Fibroblast of peridontal ligament (primary cell): ENCODE results near the gene CPA5.
A peak's percentile ranks its signal among the peaks of the same experiment; 100 is the strongest.
"Not testable (repeated sequence)": the region's sequence is repeated elsewhere in the genome, so short reads cannot be mapped to it uniquely, and the experiment has no call there.

Source experiments
- DNase-seq: peaks from one replicate; pipeline ENCODE4 v3.0.0-alpha.2; 2010; ENCODE audit errors: extremely low read depth

The CPA5 gene

GRCh38 chr7:130358471-130358870, 13.9 kb downstream of the CPA5 start:
- no peak for DNase-seq

DNA sequence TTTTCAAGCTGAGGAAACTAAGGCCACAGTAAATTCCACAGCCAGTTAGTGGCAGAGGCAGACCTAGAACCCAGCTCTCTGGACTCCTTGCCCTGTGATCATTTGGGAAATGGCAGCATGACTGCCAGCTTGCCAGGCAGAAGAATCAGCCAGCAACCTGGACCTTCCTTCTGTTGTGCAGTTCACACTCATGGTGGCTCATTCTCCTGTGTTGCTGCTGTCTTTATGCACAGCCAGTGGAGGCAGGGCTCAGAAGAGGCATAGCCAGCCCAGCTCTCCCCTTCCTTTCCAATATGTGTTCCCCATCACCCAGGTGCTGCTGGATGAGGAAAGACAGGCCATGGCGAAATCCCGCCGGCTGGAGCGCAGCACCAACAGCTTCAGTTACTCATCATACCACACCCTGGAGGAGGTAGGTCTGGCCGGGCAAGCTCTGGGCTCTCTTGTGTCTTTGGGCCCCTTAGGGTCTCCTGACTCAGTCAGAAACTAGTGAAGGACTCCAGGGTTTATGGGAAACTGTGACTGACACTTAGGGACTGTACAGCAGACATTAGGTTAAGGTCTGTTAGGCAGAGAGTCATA, 14.8 kb downstream of the CPA5 start:
- no peak for DNase-seq

DNA sequence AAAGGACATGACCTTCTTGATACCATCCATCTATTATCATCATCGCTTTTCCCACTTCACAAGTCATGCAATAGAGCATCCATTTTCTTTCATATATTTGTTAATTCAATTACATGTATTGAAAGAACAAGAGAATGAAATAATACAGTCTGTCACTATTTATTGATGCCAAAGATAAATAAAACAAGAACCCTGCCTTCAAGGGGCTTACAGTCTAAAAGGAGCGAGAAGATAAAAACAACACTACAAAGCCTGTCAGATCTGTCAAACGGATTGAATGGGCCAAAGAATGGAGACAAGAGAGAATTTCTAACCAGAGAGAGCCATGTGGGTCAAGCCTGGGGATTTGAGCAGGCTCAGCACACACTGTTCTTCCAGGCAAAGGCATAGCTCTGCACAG, 15.9 kb downstream of the CPA5 start:
- DNase-seq, result no peak

GRCh38 chr7:130361681-130362080, 17.1 kb downstream of the CPA5 start:
- no peak for DNase-seq

GRCh38 chr7:130362251-130362816, 17.7 kb downstream of the CPA5 start:
- no peak for DNase-seq

DNA sequence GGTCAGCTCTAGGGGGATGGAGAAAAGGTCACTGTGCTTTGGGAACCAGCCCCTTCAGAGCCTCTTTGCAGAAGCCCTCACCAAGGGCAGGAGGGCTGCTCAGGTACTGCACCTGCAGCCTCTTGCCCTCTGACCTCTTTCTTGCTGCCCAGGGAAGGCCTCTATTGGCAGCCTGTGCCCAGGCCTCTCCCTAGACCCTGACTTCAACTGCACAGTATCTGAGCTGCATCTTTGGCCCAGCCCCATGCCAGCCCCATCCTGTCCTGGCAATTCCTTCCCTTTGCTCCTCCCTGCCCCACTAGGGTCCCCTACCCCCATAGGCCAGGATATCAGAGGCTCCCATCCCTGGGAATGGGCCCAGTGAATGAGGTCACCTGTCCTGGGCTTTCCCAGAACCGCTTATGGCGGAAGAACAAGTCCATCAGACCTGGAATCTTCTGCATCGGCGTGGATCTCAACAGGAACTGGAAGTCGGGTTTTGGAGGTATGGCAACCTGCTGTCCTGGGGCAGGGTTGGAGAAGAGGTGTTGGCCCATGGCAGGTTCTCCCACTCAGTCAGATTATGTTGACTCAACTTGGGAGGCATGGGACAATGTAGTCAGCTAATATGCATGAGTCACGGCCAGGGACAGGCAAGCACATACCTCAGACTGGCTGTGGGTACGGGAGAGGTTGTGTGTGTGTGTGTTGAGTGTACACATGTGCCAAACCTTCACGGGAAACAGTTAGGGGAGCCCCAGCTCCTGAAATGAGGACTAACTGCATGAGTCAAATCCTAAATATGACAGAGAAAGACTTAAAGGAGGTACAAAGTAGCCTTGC, 18.6 kb downstream of the CPA5 start:
- DNase-seq, result peak; percentile 87

- DNase-seq, result no peak
Observed at GRCh38 chr7:130364451-130364850, 19.8 kb downstream of the CPA5 start.

DNA sequence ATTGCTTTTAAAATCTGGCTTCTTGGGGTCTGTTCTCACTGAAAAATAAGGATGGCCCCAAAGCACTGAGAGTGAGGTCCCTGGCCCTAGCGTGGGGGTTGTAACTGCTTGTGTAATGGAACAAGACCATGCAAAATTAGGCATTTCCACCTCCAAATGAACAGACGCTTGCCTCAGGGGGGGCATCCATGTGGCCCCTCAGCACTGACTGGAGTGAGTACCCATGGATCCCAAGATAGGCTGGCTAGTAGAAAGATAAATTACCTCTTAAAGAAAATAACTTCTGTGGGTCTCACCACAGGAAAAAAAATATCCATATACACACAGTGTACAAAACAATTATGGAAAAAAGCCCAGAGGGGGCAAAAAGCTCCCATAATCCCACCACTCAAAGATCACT, 20.5 kb downstream of the CPA5 start:
- no peak for DNase-seq

DNA sequence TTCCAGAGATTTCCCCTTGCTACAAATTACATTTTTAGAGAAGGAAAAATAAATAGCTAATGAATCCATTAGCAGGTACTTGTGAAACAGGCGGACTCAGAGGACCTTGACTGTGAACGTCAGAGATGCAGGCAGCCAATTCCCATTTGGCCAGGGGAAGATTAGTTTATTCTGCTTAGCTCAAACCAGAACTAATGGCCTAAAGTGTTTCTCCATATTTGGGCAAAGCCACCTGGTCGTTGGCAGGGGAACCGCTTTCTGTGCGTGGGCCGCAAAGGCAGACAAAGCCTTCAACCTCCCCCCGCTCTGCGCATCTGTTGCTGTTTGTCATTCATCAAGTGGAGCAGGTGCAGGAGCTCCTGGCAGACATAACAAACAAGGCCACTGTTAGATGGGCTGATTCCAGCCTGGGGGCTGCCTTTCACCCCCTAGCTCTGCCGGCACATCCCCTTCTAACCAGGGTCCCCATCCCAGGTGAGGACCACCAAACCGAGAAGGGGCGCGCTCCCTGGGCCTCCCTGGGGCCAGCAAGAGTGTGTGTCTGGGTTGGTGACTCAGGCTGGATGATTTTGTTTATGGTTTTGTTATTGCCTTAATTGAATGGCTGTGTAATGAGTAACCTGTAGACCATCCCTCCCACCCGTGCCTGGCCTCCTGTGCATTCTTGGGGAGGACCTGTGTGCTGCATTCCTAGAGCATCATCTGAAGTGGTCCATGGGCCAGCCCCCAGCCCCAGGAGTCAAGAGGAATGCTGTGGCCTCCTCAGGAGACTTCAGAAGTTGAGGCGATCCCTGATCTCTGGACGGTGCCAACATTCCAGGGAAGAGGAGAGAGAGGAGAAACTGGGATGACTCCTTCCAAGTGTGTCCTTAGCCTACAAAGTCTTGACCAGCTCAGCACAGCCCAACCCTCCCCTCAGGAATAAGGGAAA, 21.2 kb downstream of the CPA5 start:
- DNase-seq, result peak; percentile 60

DNA sequence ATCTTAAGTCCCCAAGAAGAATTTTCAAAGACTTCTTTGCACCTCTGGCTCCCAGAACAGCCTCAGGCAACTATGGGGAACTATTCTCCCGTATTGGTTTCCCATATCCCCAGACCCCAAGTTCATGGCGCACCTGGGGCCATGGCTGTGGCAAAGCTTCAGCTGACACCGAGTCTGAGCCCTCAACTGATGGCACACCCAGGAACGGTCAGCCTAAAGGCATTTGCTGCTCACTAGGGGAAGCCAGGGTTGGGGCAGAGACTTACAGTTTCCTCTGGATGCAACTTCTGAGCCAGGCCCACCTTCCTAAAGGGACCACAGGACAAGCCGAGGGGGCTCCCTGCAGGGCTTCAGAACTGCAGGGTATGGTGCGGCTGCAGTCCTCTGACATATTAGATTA, 21.9 kb downstream of the CPA5 start:
- no peak for DNase-seq

DNA sequence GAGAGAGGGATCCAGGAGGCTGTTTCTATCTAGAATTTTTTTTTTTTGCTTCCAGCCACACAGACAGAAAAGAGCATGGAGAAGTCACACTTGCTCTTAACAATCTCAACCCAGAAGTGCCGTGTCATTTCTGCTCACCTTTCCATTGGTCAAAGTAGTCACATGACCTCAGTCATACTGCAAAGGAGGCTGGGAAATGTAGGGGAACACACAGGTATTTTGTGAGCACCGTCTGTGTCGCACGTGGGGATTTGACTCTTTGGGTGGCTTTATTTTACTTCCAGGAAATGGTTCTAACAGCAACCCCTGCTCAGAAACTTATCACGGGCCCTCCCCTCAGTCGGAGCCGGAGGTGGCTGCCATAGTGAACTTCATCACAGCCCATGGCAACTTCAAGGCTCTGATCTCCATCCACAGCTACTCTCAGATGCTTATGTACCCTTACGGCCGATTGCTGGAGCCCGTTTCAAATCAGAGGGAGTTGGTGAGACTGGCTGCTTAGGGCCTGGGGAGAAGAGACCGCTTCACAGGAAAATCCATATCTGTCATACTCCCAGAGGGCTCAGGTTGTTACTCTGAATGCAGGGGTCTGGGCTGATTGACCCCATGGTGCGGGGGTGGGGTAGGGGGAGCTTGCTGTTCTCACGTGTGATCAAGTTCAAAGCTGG, 22.6 kb downstream of the CPA5 start:
- DNase-seq, result no peak

DNA sequence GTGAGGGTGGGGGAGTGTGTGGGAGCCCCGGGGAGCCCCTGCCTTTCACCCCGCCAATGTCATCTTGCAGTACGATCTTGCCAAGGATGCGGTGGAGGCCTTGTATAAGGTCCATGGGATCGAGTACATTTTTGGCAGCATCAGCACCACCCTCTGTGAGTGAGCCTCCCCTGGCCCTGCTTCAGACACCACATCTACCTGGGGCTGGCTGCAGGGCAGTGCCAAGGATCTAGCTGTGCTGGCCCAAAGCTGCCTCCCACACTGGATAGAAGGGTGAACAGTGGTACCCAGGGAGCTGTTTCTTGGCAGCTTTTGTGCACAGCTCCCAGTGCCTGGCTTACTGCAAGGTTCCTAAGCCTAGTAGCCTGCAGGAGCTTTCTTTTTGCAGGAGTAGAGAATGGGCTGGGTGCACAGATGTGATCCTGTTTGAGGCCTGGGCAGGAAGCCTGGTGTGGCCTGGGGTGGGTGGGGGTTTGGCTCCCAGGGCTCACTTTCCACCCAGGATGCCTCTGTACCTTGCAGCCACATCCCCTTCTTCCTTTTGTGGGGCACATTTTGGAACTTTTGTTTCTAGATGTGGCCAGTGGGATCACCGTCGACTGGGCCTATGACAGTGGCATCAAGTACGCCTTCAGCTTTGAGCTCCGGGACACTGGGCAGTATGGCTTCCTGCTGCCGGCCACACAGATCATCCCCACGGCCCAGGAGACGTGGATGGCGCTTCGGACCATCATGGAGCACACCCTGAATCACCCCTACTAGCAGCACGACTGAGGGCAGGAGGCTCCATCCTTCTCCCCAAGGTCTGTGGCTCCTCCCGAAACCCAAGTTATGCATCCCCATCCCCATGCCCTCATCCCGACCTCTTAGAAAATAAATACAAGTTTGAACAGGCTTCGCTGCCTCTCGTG, 23.5 kb downstream of the CPA5 start:
- DNase-seq, result no peak

DNA sequence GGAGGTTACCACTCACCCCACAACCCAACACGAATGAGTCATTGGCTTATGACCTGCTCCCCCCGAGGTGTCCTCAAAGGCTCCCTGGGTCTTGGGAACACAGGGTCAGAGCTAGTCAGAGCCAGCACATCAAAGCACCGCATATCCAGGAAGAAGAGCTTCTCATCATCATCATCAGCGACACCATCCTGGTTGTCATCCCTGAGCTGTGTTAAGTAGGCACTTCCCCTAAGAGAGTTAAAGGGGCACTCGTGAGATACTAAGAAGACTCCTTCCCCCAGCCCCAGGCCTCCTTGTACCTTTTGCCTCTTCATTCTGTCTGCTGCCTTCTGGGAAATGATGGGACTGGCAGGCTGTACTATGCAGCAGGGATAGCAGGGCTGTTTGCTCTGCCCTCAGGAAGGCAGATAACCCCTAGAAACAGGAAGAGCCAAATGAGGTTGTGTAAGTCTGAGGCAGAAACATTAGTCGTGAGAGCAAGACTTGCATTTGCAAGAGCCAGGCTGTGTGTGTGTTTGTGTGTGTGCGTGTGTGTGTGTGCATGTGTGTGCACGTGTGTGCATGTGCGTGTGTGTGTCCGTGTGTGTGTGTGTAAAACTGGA, 24.6 kb downstream of the CPA5 start:
- DNase-seq, result peak; percentile 86

DNA sequence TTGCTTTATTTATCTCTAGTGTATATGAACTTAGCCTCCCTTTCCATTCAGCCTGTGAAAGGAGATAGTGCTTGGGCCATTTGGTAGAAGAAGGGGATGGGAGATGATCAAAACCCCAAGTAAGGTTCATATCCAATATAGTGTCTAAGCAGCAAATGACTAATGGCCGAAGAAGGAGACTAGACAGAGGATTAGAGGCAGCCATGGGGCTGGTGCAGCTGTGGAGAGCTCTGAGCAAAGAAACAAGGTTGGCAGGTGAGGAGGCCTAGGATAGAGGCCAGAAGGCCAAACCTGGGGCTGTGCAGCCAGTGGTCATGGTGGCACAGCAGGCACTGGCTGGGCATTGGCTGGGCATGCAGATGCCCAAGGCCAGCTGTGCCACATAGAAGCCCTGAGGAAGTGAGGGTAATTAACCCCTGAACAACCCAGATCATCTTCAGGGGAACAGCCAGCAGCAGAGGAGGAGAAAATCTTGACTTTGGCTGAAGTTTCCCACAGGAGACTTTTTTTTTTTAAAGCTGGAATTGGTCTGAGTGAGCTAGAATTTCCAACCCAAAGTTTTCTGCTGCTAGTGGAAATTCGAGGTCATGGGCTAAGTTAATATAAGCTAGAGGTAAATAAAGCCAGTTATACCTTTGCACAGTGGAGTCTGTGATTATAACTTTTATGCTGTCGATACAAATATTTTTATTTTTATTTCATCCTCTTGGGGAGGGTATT, 25.4 kb downstream of the CPA5 start:
- DNase-seq, result no peak

DNA sequence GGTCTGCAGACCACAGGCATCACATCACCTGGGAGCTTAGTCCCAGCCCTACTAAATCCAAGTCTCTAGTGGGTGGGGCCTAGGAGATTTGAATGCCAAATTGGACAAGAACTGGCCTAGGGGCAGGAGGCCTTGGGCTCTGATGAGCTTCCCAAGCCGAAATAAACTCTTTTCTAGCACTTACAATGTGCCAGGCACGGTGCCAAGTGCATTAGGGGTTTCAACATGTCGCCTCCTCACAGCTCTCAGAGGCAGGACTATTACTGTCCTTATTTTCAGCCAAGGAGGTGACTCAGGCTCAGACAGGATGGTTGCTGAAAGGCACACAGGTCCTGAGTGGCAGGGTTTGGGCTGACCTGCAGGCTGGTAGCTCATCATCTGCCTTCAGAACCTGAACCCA, 26.4 kb downstream of the CPA5 start:
- DNase-seq, result peak; percentile 66

DNA sequence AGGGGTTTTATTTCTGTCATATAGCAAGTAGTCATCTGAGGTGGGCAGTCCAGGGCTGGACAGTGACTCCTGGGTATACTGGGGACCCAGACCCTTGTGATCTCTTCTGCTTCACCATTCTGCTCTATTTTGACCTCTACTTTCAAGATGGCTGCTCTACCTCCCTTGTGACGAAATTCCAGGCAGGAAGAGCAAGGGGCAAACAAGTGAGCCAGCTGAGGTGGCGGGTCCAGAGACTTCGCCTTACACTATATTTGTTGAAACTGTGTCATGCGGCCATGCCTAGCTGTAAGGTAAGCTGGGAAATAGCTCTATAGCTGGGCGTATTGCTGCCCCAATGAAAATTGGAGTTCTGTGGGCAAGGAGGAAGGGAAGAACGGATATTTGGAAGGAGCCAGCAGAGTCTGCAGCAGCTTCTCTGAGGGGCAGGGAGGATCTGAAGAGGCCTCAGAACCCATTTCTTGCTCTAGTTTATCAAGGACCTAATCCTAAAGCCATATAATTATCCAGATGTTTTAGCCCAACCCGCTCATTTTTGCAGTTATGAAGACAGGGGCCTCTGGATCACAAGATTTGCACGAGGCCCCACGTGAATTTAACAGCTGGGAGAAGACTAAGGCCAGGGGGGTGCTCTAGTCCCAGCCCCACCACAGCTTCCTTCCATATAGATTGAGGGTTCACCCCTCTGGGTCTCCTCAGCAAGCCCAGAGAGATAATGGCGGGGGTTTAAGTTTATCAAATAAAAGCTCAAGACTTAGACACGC, 28.0 kb downstream of the CPA5 start:
- no peak for DNase-seq

GRCh38 chr7:130374507-130374906, 29.9 kb downstream of the CPA5 start:
- no peak for DNase-seq

DNA sequence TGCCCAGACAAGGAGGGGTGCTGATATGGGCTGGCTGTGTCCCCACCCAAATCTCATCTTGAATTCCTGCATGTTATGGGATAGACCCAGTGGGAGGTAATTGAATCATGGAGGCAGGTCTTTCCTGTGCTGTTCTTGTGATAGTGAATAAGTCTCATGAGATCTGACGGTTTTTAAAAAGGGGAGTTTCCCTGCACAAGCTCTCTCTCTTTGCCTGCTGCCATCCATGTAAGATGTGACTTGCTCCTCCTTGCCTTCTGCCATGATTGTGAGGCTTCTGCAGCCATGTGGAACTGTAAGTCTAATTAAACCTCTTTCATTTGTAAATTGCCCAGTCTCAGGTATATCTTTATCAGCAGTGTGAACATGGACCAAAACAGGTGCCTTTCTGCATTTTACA, 31.8 kb downstream of the CPA5 start:
- not testable (repeated sequence) for DNase-seq

DNA sequence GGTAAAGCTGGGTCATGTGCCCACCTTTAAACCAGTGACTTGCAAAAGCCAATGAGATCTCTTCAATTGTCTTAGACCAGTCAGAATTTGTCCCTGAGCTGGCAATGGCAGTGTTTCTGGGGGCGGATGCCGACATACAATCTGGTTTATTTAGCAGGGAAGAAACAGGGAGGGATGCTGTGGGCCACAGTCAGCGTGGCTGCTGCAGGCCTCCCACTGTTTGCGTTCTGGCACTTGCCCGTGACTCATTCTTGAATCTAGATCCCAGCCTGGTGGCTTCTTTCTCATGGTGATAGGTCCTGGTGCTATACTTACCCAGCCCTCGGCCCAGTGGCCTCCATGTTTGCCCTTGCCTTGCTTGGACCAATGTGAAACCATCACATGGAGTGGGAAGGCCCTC, 32.6 kb downstream of the CPA5 start:
- no peak for DNase-seq
